IMR-90 (cell line): ENCODE measurements around the gene NUTM2A.
"Not testable (repeated sequence)": the region's sequence is repeated elsewhere in the genome, so short reads cannot be mapped to it uniquely, and the experiment has no call there.

ENCODE experiments used
- BHLHE40 ChIP-seq: fragments of 150-350 bp; IDR thresholded peaks from 2 replicates; pipeline ENCODE4 v1.6.1; 2016; ENCODE audit warnings: mild to moderate bottlenecking, low read depth, low read length
- CEBPB ChIP-seq: IDR thresholded peaks from 2 replicates; pipeline ENCODE4 v1.6.1; 2012; ENCODE audit warnings: low read depth, low read length, improper control_type of control experiment
- CHD1 ChIP-seq: IDR thresholded peaks from 2 replicates; pipeline ENCODE4 v1.6.1; 2012; ENCODE audit warnings: low read depth, low read length, improper control_type of control experiment
- CTCF ChIP-seq: conservative IDR thresholded peaks from 2 replicates; pipeline ENCODE4 v1.5.1; 2012; ENCODE audit warnings: mild to moderate bottlenecking, low read depth, low read length, improper control_type of control experiment
- ELK1 ChIP-seq: fragments of 150-350 bp; IDR thresholded peaks from 2 replicates; pipeline ENCODE4 v1.6.1; 2016; ENCODE audit warnings: low read depth, mild to moderate bottlenecking, low read length, moderate library complexity, borderline replicate concordance
- FOS ChIP-seq: fragments of 150-350 bp; IDR thresholded peaks from 2 replicates; pipeline ENCODE4 v1.6.1; 2016; ENCODE audit warnings: low read depth, low read length
- MXI1 ChIP-seq: IDR thresholded peaks from 2 replicates; pipeline ENCODE4 v1.6.1; 2012; ENCODE audit warnings: low read depth, mild to moderate bottlenecking, low read length, moderate library complexity, borderline replicate concordance
- POLR2A ChIP-seq: IDR thresholded peaks from 2 replicates; pipeline ENCODE4 v1.6.1; 2012; ENCODE audit warnings: mild to moderate bottlenecking, low read depth, low read length
- RCOR1 ChIP-seq: IDR thresholded peaks from 2 replicates; pipeline ENCODE4 v1.6.1; 2012; ENCODE audit warnings: mild to moderate bottlenecking, low read length, improper control_type of control experiment; ENCODE audit not compliant: insufficient replicate concordance

GRCh38 chr10:87248818-87249353 is 23.6 kb downstream of the NUTM2A start:
- TF ChIP-seq ELK1, CTCF, POLR2A, MXI1, CHD1, FOS, CEBPB, RCOR1, BHLHE40: not testable (repeated sequence)
